DND-41 (cell line): ENCODE results near the gene RNF217.

Experiments used
- ATAC-seq: fragments of 200-7000 bp; cut with Tn5 transposase; 3 replicates; pipeline ENCODE4 v1.9.1; 2021; ENCODE audit warnings: low read depth; ENCODE audit not compliant: insufficient read depth
- DNase-seq: peaks from one replicate; pipeline ENCODE4 v3.0.0-alpha.2; 2020
- H2AFZ ChIP-seq: 2 replicates; pipeline ENCODE4 v1.6.0; 2012; ENCODE audit warnings: low read depth, low read length
- H3K27ac ChIP-seq: 2 replicates; pipeline ENCODE4 v1.5.1; 2012; ENCODE audit warnings: low read length, inconsistent platforms
- H3K27me3 ChIP-seq: fragments of 200-600 bp; sonication (generic); 2 replicates; pipeline ENCODE4 v1.6.0; 2012; ENCODE audit warnings: low read length, mild to moderate bottlenecking, inconsistent platforms; ENCODE audit not compliant: insufficient read depth, poor library complexity
- H3K36me3 ChIP-seq: 2 replicates; pipeline ENCODE4 v1.5.1; 2012; ENCODE audit warnings: low read length, inconsistent platforms; ENCODE audit not compliant: insufficient read depth
- H3K4me1 ChIP-seq: 2 replicates; pipeline ENCODE4 v1.5.1; 2012; ENCODE audit warnings: mild to moderate bottlenecking, low read length; ENCODE audit not compliant: insufficient read depth
- H3K4me2 ChIP-seq: 2 replicates; pipeline ENCODE4 v1.6.0; 2012; ENCODE audit warnings: mild to moderate bottlenecking, moderate library complexity, low read length, inconsistent platforms; ENCODE audit not compliant: insufficient read depth
- H3K4me3 ChIP-seq, 2 experiments: fragments of 200-600 bp in 1 of 2; shearing (Covaris generic) in 1 of 2; 2 replicates each; pipeline ENCODE4 v1.5.1; 2012 to 2016; ENCODE audit warnings: inconsistent platforms in 2 of 2, low read length in 2 of 2, mild to moderate bottlenecking in 2 of 2, low read depth in 1 of 2, moderate library complexity in 1 of 2
- H3K79me2 ChIP-seq: 2 replicates; pipeline ENCODE4 v1.6.0; 2012; ENCODE audit warnings: low read length, inconsistent platforms; ENCODE audit not compliant: insufficient read depth
- H3K9ac ChIP-seq: 2 replicates; pipeline ENCODE4 v1.6.0; 2012; ENCODE audit warnings: low read depth, mild to moderate bottlenecking, inconsistent platforms, low read length, moderate library complexity
- H3K9me3 ChIP-seq: 2 replicates; pipeline ENCODE4 v1.5.1; 2012; ENCODE audit warnings: low read length, moderate library complexity, mild to moderate bottlenecking, inconsistent platforms; ENCODE audit not compliant: insufficient read depth, severe bottlenecking
- H4K20me1 ChIP-seq: 2 replicates; pipeline ENCODE4 v1.6.0; 2012; ENCODE audit warnings: low read length; ENCODE audit not compliant: insufficient read depth
- CTCF ChIP-seq: IDR thresholded peaks from 2 replicates; pipeline ENCODE4 v1.5.1; 2012; ENCODE audit warnings: borderline replicate concordance, low read length, moderate library complexity, mild to moderate bottlenecking; ENCODE audit not compliant: poor library complexity, severe bottlenecking; ENCODE audit errors: extremely low read depth
- EZH2 ChIP-seq: IDR thresholded peaks from 3 replicates; pipeline ENCODE4 v1.6.1; 2012; ENCODE audit warnings: borderline replicate concordance, low read depth, mild to moderate bottlenecking, moderate library complexity, low read length, inconsistent platforms; ENCODE audit not compliant: severe bottlenecking

RNF217 gene

GRCh38 chr6:125078602-125079321, 116.5 kb downstream of the RNF217 start:
- Histone ChIP-seq H3K36me3 (no peaks in the 10 kb centered on the region), H3K4me3 (no peak overlapping the region), H4K20me1 (no peaks in the 10 kb centered on the region), H3K4me2 (no peak overlapping the region), H2AFZ (no peak overlapping the region), H3K9me3 (no peaks in the 10 kb centered on the region), H3K27me3 (no peaks in the 10 kb centered on the region), H3K4me1 (no peaks in the 10 kb centered on the region), H3K79me2 (no peaks in the 10 kb centered on the region), H3K9ac (no peak overlapping the region), H3K27ac (no peak overlapping the region)
- DNase-seq (no peak), ATAC-seq (no peak)
- TF ChIP-seq EZH2 (no peak), CTCF (no peak)

- Histone ChIP-seq H3K4me2 (no peak overlapping the region), H3K9me3 (no peaks in the 10 kb centered on the region), H3K36me3 (no peaks in the 10 kb centered on the region), H3K27ac (no peak overlapping the region), H3K27me3 (no peaks in the 10 kb centered on the region), H2AFZ (no peak overlapping the region), H4K20me1 (no peaks in the 10 kb centered on the region), H3K79me2 (no peaks in the 10 kb centered on the region), H3K4me1 (no peaks in the 10 kb centered on the region), H3K9ac (no peak overlapping the region), H3K4me3 (no peak overlapping the region)
- no peak for ATAC-seq
- DNase-seq, result no peak
- no peak for TF ChIP-seq CTCF
- no peak for TF ChIP-seq EZH2
These were observed 120.9 kb downstream of the RNF217 start for GRCh38 chr6:125082908-125083683.

GRCh38 chr6:125083684-125083990, 121.4 kb downstream of the RNF217 start:
- no peak overlapping the region for H2AFZ ChIP-seq
- no peaks in the 10 kb centered on the region for H3K36me3 ChIP-seq
- H3K9me3 ChIP-seq, result no peaks in the 10 kb centered on the region
- no peaks in the 10 kb centered on the region for H3K4me1 ChIP-seq
- H4K20me1 ChIP-seq, result no peaks in the 10 kb centered on the region
- H3K79me2 ChIP-seq, result no peaks in the 10 kb centered on the region
- ATAC-seq (no peak), DNase-seq (no peak)
- no peak overlapping the region for H3K27ac ChIP-seq
- H3K27me3 ChIP-seq, result no peaks in the 10 kb centered on the region
- H3K4me3 ChIP-seq, result no peak overlapping the region
- TF ChIP-seq CTCF (no peak), EZH2 (no peak)
- no peak overlapping the region for H3K9ac ChIP-seq
- no peak overlapping the region for H3K4me2 ChIP-seq
